LoVo (cell line): Measurements from ENCODE around the gene EYA2.
"Not testable (repeated sequence)": the region's sequence is repeated elsewhere in the genome, so short reads cannot be mapped to it uniquely, and the experiment has no call there.

Source experiments
- DNase-seq: peaks from one replicate; pipeline ENCODE4 v3.0.0-alpha.2; 2016; ENCODE audit warnings: low spot score

Gene EYA2, protein sequence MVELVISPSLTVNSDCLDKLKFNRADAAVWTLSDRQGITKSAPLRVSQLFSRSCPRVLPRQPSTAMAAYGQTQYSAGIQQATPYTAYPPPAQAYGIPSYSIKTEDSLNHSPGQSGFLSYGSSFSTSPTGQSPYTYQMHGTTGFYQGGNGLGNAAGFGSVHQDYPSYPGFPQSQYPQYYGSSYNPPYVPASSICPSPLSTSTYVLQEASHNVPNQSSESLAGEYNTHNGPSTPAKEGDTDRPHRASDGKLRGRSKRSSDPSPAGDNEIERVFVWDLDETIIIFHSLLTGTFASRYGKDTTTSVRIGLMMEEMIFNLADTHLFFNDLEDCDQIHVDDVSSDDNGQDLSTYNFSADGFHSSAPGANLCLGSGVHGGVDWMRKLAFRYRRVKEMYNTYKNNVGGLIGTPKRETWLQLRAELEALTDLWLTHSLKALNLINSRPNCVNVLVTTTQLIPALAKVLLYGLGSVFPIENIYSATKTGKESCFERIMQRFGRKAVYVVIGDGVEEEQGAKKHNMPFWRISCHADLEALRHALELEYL

DNA sequence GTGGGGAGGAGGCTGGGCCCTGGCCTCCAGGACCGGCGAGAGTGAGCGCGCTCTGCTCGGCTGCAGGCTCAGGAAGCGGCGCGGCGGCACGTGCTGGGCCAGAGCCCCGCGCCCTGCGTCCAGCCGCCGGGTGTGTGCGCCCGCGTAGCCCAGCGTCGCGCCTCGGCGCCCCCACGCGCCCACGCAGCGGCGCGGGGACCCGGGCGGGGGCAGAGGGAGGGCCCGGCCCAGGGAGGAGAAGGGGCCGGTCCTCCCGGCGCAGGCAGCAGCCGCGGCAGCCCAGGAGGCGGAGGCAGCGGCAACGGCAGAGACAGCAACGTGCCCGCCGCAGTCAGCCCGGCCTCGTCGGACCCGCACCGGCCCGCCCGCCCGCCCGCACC lies at the start of gene EYA2:
Gene EYA2, plus strand, starts transcription at position 265 of the 380 bp plus-strand sequence. CDS start 95,168 bp downstream, outside the sequence.
- DNase-seq, result no peak

DNA sequence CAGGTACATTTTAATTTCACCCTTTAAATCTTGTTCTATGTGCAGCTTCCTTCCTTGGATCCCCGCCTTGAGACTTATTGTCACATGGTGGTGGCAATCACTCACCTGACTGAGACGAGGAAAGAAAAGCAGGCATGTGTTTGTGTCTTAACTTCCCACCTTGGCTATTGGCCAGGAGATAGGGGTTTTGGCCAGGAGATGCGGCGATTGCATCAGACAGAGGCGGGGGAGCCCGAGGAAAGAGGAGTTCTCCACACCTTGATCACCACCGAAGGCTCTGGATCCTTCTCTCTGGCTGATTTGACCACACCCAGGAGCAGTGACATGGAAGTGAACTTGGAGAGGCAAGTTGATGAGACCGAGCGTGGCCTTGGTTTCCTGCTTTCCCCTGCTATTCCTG lies 49.7 kb upstream of the EYA2 start:
- no peak for DNase-seq

DNA sequence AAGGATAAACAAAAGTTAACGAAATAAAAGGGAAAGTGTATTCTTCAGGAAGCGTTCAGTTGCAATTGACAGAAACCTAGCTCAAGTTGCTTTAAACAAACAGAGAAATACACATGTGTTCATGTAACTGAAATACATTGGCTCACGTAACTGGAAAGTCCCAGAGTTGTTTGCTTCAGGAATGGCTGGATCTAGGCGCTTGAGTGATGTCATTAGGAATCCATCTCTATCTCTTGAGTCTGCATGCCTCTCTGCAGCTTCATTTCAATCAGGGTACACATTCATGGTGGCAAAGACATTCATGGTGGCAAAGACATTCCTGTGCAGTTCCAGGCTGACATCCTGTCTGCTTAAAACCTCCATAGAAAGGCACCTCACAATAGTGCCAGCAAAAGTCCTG lies 45.4 kb upstream of the EYA2 start:
- no peak for DNase-seq

DNA sequence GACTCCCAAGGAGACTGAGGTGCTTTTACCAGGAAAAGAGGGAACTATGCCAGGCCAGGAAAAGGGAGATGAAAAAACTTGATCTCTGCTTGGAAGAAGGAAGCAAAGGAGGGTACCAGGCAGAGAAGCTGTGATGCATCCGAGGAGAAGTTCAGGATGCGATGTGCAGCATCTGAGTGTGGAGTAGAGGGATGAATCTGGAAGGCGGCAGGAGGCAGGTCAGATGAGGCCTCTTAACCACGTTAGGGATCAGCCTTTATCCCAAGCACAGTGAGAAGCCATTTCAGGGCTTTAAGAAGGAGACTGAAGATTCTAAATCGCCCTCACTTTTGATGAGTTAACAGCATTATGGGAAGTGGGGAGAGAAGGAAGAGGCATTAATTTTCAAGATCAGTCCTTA lies 44.9 kb upstream of the EYA2 start:
- no peak for DNase-seq

DNA sequence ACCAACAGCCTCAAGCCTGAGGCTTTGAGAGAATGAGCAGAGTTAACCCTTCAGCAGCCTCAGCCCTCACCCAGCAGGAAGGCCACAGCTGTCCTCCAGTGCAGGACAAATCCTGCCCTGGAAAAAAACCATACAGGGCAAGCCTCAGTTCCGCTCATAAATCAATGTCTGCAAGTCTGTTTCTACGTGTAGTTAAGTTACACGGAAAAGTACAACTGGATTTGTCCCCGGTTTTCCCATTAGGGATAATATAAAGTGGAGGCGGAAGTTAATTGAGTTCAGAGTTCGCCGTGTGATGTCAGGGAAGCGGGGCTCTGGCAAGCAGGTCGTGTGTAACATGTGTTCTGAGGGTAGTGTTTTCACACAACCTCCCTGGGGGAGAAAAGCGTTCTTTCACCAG lies 44.2 kb upstream of the EYA2 start:
- DNase-seq, result no peak

DNA sequence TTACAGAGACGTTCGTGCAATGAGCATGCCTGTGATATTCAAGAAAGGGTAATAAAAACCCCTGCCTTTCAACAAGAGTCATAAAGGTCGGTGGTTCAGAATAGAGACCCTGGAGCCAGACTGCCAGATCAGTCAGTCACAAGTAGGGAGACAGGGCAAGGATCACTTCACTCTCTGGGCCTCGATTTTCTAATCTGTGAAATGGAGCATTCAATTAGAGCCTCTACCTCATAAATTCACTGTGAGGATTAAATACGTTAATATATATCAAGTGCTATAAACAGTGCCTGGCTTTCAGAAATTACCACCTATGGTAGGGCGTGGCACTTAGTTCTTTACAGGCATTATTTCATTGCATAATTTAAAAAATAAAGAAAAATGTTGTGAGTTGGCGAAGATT lies 43.7 kb upstream of the EYA2 start:
- no peak for DNase-seq

DNA sequence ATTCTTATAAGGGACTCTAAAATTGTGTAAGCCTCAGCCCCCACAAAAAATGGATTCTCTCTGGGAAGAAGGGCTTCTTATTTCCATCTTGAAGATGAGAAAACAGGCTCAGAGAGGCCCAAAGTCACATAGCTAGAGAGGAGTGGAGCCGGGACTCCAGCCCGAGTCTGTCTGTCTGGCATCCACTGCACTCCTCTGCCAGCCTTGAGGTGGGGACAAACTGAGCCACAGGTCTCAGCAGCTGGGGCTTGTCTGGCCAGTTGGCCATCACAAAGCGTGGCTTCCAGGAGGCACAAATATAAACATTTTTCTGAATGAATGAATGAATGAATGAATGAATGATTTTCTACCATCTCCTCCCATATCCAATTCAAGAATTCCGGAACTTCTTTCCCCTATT lies 42.9 kb upstream of the EYA2 start:
- no peak for DNase-seq

DNA sequence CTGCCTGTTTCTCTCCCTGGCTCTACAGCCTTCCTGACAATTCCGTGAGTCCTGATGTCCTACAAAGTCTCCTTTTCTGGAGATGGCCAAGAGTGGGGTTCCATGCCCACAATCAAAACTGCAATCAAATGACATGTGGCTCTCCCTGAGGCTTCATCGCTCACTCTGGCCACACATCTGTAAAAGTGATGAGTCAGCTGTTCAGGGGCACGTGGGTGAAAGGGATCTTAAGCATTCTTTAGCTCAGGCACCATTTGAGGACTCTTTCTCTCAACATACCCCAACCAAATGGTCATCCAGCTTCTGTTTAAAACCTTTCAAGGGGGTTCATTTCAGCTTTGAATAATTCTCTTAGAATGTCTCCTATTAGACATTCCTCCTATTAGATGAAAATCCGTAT lies 42.3 kb upstream of the EYA2 start:
- no peak for DNase-seq

DNA sequence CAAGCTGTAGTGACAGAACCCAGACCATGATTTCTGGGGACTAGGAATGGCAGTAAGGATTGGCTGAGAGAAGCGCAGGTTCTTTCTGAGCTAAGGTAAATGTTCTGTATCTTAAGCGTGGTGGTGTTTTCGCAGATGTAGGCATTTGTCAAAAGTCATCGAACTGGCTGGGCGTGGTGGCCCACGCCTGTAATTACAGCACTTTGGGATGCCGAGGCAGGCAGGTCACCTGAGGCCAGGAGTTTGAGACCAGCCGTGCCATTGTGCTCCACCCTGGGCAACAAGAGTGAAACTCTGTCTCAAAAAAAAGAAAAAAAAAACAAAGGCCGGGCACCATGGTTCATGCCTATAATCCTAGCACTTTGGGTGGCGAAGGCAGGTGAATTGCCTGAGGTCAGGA lies 40.7 kb upstream of the EYA2 start:
- DNase-seq, result no peak

DNA sequence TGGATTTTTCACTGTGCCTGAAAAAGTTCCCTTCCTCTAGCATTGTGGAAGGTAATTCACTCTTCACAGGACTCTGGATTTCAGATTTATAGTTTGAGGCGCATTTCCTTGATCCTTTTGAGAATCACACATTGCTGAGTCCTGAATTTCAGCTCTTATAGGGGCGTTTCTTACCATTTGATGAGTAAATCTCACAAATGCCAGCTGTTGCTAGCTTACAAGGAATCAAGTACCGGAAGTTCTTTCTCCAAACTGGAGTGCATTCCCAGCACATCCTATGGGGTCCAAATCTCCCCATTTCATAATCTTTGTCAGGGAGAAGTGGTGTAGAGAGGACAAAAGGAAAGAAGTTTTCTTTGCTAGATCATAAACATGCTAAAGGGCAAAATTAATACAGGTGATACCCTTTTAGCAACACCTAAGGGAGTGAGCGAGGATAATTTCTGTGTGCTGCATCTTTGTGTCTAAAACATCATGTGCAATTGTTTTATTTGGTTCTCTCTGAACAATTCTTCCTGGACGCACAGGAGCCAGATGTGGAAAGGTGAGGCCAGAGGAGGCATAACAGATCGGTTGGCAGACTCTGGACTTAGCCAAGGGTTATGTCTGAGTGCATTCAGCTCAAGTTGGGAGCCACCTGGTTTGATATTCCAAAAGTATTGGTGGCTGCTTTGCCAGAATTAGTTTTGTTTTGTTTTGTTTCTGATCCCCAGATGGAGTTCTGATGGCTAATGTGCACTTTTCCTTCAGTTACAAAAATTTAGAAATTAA lies 37.4 kb upstream of the EYA2 start:
- no peak for DNase-seq

DNA sequence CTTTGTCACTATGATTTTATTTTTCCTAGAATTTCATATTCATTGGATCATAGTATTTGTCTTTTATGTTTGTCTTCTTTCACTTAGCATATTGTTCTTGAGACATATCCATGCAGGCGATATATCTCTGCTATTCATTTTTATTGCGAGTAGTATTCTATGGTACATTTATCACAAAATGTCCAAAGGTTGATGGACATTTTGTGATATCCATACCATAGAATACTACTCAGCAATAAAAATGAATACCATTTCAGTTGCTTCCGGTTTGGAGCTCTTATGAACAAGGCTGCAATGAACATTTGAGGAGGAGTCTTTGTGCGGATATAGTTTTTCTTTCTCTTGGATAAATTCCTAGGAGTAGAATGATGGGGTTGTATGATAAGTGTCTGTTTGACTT lies 28.8 kb upstream of the EYA2 start:
- no peak for DNase-seq

DNA sequence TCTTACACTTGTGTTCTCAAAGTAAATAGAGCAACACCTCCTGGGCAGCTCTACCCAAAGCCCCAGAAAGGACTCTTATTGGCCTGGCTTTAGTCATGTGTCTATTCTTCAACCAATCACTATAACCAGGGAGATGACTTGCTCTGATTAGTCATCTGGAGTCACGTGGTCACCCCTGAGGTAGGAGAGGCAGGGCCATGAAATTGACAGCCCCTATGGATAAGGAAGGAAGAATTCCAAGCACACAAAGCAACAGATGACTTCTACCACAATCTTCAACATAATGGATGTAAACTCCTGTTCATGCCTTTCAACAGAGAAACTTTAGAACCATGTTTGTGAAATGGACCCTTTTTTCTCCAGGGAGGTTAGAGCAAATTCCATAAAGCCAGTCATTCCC lies 24.6 kb upstream of the EYA2 start:
- no peak for DNase-seq

DNA sequence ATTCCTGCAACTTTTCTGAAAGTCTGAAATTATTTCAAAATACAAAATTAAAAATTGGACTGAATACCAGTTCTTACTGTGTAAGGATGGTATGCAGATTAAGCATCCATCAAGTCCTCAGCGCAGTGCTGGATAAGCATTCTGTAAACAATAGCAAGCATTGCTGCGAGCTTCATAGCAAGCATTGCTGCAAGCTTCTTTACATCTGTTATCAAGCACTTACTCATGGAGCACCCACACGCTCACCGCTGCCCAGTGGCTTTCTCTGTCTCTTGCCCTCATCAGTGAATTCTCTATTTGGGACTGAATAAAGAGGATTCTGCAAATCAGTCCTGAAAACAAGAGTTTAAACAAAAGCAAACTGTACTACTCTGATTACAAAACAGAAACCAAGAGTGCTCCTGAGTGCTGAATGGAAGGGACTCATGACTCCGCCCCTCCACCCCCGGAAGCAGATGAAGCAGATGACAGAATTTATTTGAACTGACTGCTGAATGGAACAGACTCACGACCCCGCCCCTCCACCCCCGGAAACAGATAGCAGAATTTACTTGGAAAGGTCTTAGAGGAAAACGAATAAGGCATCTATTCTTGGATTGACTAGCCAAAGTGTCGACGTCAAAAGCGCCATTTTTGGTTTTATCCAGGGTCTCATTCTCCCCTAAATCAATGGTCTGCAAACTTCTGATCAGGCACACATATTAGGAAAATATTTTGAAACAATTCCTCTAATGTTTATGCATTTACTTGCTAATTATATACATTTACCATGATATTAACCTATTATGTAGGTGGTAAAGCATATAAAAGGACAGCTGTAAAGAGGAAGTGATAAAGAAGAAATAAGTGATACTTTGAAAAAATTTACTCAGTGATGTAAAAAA lies 22.1 kb upstream of the EYA2 start:
- no peak for DNase-seq

DNA sequence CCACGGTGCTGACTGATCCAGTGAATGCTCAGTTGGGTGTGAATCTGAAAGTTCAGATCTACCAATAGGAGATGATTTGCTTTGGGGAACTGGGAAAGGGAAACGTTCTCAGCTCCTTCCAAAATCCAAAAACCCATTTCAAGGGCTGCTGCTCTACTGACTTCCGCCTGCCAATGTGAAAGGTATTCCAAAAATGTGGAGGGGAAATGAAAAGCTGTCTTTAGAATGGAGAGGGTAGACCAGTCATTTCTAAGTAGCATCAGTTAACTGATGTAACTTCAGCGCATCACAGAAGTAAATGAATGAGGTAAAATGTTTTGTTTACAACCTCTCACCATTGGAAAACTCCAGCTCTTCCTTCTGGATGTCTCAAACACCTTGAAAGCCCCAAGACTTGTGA lies 19.6 kb upstream of the EYA2 start:
- DNase-seq, result no peak

DNA sequence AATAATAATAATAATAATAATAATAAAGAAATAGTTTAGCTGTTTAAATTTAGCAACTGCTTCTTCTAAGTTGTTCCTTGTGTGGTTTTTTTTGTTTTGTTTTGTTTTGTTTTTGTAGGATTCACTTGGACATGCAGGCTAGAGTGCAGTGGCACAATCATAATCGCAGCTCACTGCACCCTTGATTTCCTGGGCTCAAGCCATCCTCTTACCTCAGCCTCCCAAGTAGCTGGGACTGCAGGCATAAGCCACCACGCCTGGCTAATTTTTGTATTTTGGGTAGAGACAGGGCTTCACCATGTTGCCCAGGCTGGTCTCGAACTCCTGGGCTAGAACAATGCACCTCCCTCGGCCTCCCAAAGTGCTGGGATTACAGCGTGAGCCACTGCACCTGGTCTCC lies 15.3 kb upstream of the EYA2 start:
- DNase-seq, result no peak

DNA sequence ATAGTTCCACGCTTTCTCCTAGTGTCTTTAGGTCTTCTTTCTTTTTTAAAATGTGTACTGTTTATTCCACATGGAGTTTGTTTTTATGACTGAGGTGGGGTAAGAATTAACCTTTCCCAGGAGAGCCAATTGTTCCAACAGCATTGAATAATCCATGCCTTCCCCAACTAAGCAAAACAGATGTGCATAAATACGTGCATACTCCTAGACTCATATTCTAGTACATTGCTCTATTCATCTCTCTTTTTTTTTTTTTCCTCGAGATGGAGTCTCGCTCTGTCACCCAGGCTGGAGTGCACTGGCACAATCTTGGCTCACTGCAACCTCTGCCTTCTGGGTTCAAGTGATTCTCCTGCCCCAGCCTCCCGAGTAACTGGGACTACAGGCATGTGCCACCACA lies 14.7 kb upstream of the EYA2 start:
- not testable (repeated sequence) for DNase-seq

DNA sequence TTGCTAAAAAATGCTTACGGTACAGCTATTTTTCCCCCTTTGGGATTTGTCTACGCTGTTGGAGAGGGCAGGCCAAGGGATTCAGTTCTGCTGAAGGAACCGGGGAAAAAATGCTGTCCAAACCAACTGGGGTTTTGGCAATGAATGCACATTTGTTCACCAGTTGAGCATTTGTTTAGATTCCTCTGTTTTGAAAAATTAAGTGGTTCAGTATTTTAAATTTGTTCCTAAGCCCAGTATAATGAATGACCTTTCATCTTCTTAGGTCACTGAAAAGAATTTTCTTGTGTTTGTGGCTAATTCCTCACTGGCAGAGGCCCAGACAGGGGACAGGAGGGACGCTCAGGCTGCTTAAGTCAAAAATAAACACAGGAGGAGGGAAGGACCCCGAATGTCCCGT lies 10.8 kb upstream of the EYA2 start:
- DNase-seq, result no peak

DNA sequence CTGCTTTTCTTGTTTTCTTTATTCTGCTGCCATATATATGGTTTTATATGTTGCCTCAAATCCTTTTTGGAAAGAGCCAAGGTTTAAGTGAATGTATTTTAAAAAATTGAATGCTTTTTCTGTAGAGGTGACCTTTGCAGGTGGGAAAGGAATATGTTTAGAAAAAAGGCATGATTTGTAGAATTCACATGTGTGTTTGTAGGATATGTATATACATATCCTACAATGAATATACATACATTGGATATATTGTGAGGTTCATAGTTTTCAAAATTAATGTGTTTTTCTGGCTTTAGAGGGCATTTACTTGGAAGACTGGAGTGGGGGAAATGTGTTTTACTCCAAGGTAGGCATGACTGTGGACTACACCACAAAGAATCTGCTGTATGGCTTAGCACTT lies 4.0 kb upstream of the EYA2 start:
- no peak for DNase-seq

DNA sequence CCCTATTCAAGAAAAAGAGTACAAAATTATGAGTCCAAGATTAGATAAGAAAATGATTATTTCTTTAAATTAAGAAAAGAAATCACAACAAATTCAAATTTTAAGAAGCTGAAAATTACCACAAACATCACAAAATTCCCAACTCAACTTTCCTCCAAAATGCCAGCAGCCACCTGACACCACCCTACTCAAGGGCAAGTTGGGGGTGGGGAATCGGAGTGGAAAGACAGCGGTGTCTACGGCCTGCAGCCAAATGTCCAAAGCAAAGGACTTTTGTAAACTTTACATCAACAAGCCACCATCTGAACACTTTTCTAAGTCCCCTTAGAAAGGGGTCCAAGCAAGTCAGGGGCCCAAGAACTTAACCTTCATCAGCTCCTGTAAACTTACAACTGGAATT lies 1.6 kb upstream of the EYA2 start:
- no peak for DNase-seq

DNA sequence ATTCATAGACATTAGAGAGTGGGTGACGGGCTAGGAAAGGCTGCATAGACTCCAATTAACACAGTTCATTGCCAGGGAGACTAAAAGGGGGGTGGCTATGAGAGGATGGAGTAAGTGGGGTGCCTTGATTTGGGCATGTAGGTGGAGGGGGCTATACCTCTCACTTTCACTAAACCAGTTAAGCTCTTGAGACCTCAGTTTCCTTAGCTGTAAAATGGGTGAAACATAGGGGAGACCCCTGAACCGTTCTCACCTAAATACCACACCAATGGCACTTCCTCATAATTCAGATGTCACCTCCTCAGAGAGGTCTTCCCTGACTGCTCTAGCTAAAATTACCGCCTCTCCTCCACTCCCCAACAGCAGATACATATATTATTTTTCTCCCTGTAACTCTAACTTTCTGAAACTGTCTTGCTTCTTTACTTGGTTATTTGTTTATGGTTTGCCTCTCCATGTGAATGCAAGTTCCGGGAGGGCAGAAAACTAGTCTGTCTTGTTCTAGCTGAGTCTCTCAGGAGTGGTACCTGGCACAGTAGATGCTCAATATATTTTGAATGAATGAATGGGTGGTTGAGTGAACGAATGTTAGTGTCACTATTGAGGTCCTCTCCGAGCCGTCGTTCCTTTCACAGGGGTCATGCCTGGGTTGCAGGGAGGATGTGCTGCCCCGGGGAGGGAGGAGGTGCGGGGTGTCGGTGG lies 615 bp upstream of the EYA2 start:
- no peak for DNase-seq

DNA sequence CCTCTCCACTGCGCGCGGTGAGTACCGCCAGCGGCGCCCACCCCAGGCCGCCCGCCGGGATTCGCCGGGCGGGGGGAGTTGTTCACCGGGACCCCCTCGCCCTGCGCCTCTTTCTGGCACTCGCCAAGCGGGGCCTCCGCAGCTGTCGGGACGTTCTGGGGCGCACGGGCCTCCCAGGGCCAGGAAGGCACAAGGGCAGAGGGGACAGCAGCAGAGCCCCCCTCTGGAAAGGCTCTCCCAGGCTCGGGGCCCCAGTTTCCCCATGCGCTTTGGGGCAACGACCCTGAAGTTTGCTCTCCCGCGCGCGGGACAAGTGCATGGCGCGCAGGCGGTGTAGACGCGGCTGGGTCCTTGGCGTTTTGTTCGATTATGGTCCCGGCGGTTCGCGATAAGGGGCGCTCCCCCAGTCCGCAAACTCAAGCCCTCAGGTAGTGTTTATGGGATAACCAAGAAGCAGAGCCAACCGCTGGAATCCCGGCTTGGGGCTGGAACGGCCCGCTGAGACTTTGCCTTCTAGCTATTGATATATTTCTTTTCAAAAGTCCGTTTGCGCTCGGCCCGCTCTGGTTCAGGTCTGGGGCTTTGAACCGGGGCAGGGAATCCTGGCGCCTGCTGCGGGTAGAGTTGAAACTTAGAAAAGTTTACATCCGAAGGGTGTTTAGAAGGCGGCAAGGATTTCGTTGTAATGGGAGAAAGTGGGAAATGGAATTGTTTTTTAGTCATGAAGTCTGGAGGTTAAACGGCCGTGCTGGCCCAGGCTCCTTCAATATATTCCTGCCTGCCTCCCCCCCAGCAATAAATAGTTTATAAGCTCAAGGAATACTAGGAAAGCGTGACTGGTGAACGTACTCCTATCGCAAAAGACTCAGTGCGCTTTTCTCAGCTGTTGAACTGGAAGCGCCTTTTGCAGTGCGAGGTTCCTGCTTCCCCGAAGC lies 595 bp downstream of the EYA2 start:
- no peak for DNase-seq
